Measurements from ENCODE around the gene PHLDB2. TPM values are rescaled to one million over a fixed set of nuclear protein-coding genes. Genes with fewer than 3 reads are reported as not detected.

PHLDB2 gene
- total RNA-seq, 1 donor from 2014 or later = 37.2 TPM

- no peaks in the 10 kb centered on the region for H3K27me3 Mint-ChIP-seq (ENCODE audit: low read depth)
- H3K9me3 Mint-ChIP-seq = no peaks in the 10 kb centered on the region
- H3K27ac Mint-ChIP-seq = no peak overlapping the region
- H3K4me3 Mint-ChIP-seq = no peak overlapping the region
- DNase-seq (ENCODE audit: low spot score in 2 of 2, unreplicated experiment in 2 of 2) = no peak
- H3K36me3 Mint-ChIP-seq = no peaks in the 10 kb centered on the region
- TF ChIP-seq CTCF (IDR thresholded peaks at IDR 0.05; ENCODE audit: unreplicated experiment) = no peak
- H3K4me1 Mint-ChIP-seq = peaks cover 3% of the 10 kb centered on the region
Observed at GRCh38 chr3:111956449-111956848, 97.4 kb downstream of the PHLDB2 start.

- H3K4me3 Mint-ChIP-seq = no peak overlapping the region
- no peaks in the 10 kb centered on the region for H3K36me3 Mint-ChIP-seq
- H3K27me3 Mint-ChIP-seq (ENCODE audit: low read depth) = no peaks in the 10 kb centered on the region
- no peak for DNase-seq (ENCODE audit: low spot score in 2 of 2, unreplicated experiment in 2 of 2)
- peaks cover 8% of the 10 kb centered on the region for H3K4me1 Mint-ChIP-seq
- H3K27ac Mint-ChIP-seq = no peak overlapping the region
- TF ChIP-seq CTCF (IDR thresholded peaks at IDR 0.05; ENCODE audit: unreplicated experiment) = no peak
- no peaks in the 10 kb centered on the region for H3K9me3 Mint-ChIP-seq
Observed at GRCh38 chr3:111956995-111957734, 98.1 kb downstream of the PHLDB2 start.

GRCh38 chr3:111961461-111962164, 102.5 kb downstream of the PHLDB2 start:
- Mint-ChIP-seq H3K27me3 (ENCODE audit: low read depth) (no peaks in the 10 kb centered on the region), H3K27ac (peak overlapping the region; percentile 30)

GRCh38 chr3:111963424-111963823, 104.4 kb downstream of the PHLDB2 start:
- Mint-ChIP-seq H3K4me3 (no peak overlapping the region), H3K27me3 (ENCODE audit: low read depth) (no peaks in the 10 kb centered on the region), H3K4me1 (peaks cover 17% of the 10 kb centered on the region), H3K9me3 (no peaks in the 10 kb centered on the region), H3K27ac (no peak overlapping the region), H3K36me3 (no peaks in the 10 kb centered on the region)
- no peak for TF ChIP-seq CTCF (IDR thresholded peaks at IDR 0.05; ENCODE audit: unreplicated experiment)
- no peak for DNase-seq (ENCODE audit: low spot score in 2 of 2, unreplicated experiment in 2 of 2)

More at GRCh38 chr3:111961461-111962164, 102.5 kb downstream of the PHLDB2 start:
- H3K36me3 Mint-ChIP-seq = no peaks in the 10 kb centered on the region
- no peak overlapping the region for H3K4me3 Mint-ChIP-seq
- H3K4me1 Mint-ChIP-seq = peaks cover 8% of the 10 kb centered on the region
- DNase-seq (ENCODE audit: low spot score in 2 of 2, unreplicated experiment in 2 of 2) = no peak
- no peaks in the 10 kb centered on the region for H3K9me3 Mint-ChIP-seq
- no peak for TF ChIP-seq CTCF (IDR thresholded peaks at IDR 0.05; ENCODE audit: unreplicated experiment)

- H3K27me3 Mint-ChIP-seq (ENCODE audit: low read depth) = no peaks in the 10 kb centered on the region
- no peak for TF ChIP-seq CTCF (IDR thresholded peaks at IDR 0.05; ENCODE audit: unreplicated experiment)
Observed at GRCh38 chr3:111965484-111965883, 106.4 kb downstream of the PHLDB2 start.

More at GRCh38 chr3:111965484-111965883, 106.4 kb downstream of the PHLDB2 start:
- no peak for DNase-seq (ENCODE audit: low spot score in 2 of 2, unreplicated experiment in 2 of 2)
- Mint-ChIP-seq H3K4me1 (peaks cover 17% of the 10 kb centered on the region), H3K36me3 (no peaks in the 10 kb centered on the region), H3K4me3 (no peak overlapping the region), H3K27ac (no peak overlapping the region), H3K9me3 (no peaks in the 10 kb centered on the region)
